DMS79 (cell line): ENCODE data around the gene NELFB.
"Not testable (repeated sequence)": the region's sequence is repeated elsewhere in the genome, so short reads cannot be mapped to it uniquely, and the experiment has no call there.

Experiments
- DNase-seq: peaks from one replicate; lab custom pipeline; 2025; lab: John Stamatoyannopoulos, UW

Gene NELFB

DNA sequence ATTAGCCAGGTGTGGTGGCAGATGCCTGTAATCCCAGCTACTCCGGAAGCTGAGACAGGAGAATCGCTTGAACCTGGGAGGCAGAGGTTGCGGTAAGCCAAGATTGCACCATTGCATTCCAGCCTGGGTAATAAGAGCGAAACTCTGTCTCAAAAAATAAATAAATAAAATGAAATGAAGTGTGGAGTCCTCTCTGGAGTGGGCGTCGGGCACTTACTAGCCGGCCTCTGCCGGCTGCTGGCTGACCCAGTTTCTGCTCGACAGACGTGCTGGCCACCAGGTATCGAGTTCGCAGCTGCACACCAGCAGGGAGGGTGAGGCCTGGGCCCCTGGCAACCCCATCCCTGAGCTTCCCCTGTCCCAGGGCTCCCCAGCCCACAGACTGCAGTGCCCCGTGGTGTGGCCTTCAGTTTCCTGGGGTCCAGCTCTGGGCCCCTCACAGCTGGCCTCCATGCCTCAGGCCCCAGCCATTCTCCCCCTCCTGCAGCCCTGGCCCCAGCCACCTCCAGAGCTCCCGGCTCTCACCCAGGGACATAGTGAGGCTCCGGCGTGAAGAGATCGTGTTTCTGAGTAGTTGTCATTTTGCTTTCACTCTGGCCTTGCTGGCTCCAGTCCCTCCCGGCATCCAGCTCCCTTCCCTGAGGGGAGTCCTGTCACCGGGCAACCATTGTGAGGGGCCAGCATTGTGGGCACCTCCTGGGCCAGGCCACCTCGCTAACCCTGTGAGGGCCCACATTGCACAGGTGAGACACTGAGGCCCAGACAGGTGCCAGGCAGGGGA is 7.8 kb upstream of the NELFB start:
- DNase-seq: peak; percentile 31

DNA sequence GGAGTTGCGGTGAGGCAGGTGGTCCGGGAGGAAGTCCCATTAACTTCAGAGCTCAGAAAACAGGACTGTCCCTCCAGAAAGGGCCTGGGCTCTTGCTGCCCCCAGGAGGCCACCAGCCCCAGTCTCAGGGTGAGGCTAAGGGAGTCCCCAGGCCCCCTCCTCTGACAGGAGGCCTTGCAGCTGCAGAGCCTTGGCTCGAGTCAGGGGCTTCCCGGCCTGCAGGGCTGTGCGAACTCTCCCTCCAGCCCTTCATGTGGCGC is 7.3 kb upstream of the NELFB start:
- DNase-seq: no peak

DNA sequence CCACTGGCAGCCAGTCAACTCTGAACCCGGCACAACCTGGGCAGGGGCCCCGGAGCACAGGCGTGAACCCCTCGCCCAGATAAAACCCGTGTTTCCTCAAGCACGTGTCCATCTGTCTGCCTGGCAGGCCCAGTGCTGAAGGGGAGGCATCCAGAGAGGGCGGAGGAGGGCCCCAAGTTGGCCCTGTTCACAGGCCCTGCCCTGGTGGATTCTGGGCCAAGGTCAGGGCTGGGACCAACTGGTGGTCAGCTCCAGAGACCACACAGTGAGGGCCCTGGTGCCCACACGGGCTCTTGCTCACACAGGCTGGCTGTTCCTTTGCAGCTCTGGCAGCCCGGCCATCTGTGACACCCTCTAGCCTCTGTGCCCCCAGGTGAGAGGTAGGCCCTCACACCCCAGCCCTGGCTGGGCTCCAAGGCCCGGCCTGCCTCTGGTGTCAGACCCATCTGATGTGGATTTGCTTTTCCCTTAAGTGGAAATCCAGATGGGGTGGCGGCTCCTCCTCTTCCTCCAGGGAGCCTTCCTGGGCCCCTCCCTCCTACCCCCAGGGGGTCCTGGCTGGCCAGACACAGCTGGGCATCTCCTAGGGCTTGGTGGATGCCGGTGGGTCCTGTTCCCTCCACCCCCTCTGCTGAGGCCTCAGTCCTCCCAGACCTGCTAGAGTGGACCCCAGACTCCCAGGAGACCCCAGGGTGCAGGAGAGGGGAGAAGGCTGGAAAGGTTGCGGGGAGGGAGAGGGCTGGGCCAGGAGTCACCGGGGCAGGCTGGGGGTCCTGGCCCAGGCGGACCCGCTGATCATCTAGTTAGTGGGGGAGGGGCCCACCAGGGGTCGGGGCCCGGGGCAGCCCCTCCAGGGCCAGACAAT is 4.6 kb upstream of the NELFB start:
- no peak for DNase-seq

DNA sequence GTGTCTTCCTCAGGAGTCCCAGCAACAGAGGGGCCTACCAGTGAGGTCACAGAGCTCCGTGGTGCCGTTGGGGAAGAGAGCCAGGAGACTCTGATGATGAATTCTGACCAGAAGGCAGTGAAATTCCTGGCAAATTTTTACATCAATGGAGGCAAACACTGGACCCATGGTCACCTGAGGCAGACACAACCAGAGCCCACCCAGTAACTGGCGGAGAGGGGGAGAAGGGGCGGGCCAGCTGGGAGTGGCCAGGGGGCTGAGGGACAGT is 4.0 kb upstream of the NELFB start, which contains the start of gene STPG3:
STPG3 (plus strand) TSS at position 93 of the 268 bp plus-strand sequence; CDS start at position 94, 1 bp downstream.
- DNase-seq: no peak

DNA sequence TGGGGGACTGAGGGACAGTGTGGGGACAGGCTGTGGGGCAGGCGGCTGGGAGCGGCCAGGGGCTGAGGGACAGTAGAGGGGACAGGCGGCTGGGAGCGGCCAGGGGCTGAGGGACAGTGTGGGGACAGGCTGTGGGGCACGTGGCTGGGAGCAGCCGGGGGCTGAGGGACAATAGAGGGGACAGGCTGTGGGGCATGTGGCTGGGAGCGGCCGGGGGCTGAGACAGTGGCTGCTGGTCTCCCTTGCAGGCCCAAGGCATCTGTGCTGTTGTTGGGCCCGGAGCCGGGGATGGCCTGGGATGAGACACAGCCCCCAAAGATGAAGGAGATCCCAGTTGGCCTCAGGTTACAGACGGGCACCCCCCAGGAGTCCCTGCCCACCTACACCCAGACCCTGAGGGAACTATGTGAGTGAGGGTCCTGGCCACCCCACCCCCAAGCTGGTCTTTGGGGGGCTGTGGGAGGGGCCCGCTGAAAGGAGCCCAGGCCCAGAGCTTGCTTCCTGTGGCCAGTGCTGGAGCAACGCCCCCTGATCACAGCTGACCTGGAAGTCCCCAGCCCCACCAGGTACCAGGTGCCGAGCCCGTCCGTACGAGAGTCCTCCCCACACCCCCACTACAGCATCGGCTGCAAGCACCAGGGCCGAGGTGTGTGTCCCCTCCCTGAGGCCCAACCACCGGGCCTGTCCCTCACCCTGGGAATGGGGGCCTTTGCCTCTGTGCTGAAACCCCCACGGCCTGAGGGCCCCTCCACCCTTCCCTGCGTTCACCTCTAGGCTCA is 3.4 kb upstream of the NELFB start:
- no peak for DNase-seq

GRCh38 chr9:137252555-137253506 is 2.3 kb upstream of the NELFB start:
- no peak for DNase-seq

DNA sequence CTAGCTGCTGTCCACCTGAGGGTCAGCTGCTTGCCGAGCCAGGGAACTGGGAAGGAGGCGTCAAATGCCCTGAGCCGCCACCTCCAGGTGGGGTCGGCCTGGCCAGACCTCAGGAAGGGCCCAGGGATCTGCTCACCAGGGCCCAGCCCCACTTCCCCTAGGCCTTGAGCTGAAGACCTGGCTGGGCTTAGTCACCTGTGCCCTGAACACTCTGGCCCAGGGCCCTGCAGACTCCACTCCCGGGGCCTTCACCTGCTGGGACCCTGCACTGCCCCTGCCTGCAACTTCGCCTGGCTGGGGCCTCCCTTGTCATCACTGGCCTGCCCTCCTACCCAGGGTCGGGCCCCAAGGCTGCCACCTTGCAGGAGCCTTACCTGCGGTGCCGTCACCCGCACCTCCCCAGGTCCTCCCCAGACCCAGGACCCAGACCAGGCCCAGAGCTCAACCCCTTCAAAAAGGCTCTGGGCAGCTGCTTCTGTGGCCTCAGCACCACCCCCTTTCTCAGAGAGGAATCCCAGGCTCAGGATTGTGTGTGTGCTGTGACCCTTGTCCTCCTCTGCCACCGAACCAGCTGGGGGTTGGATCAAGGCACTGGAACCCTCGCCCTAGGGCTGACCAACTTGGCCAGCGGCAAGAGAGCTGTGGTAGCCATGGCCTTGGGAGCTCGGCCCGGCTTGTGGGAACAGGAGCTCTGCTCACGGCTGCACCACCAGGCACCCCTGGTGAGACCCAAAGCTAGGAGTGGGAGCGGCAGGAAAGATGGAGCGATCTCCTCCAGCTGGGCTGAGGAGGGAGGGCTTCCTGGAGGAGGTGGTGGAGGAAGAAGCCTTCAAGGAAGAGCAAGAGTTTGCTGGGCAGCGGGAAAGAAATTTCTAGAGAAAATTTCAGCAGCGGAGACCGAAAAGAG is 1.2 kb upstream of the NELFB start:
- DNase-seq: no peak

- DNase-seq: peak; percentile 30
Observed at GRCh38 chr9:137255448-137256114, 454 bp downstream of the NELFB start.

DNA sequence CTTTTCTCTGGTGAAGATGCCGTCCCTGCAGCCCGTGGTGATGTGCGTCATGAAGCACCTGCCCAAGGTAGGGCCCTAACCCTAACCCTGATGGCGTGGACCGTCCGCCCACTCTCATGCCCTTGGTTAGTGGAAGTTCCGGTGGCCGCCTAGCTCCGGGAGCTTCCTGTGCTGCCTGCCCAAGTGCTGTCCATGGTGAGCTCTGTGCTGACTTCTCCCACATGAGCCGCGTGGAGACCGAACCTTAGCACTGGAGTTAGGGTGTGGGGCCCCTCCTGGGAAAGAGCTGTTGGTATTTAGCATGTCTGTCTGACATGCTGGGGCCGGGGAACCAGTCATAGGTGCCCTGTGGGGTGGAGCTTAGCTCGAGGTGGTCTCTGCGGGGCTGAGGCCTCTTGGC is 1.2 kb downstream of the NELFB start:
- no peak for DNase-seq

GRCh38 chr9:137256856-137257255 is 1.7 kb downstream of the NELFB start:
- DNase-seq: no peak

- DNase-seq: not testable (repeated sequence)
Observed at GRCh38 chr9:137262173-137262908, 7.2 kb downstream of the NELFB start.

GRCh38 chr9:137262909-137263285 is 7.8 kb downstream of the NELFB start:
- no peak for DNase-seq

DNA sequence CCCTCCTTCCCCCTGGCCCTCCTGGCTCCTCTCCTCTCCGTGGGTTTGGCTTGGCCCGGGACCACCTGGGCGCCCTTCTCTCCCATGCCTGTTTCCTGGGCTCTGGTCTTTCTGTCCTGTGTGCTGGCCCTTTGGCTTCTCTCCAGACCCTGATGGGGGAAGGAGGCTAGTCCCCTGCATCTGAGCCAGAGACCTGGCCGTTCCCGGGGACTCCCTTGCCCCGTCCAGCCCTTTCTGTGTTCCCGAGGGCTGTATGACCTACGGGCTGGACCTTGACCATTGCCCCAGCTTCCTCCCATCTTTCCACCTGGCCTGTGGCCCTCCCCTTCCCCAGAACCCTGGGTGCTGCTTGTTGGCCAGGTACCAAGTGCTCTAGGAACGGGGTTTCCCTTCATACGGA is 8.4 kb downstream of the NELFB start:
- no peak for DNase-seq

DNA sequence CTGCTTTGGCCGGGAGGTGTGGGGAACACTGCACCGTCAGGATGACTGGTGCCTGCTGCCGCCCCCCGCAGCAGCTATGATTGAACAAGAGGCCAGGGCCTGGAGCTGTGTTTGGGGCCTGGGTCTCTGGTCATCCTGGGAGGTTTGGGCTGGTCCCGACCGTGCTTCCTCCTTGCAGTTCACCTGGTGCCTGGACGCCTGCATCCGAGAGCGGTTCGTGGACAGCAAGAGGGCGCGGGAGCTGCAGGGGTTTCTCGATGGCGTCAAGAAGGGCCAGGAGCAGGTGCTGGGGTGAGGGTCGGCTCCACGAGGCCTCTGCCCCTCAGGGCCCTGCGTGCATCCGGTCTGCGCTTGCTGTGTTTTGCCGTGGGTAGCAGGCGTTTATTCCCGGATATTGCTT is 8.9 kb downstream of the NELFB start:
- no peak for DNase-seq

- DNase-seq: no peak
Observed at GRCh38 chr9:137265496-137266161, 10.5 kb downstream of the NELFB start.

- no peak for DNase-seq
Observed at GRCh38 chr9:137266162-137266527, 11.0 kb downstream of the NELFB start.

DNA sequence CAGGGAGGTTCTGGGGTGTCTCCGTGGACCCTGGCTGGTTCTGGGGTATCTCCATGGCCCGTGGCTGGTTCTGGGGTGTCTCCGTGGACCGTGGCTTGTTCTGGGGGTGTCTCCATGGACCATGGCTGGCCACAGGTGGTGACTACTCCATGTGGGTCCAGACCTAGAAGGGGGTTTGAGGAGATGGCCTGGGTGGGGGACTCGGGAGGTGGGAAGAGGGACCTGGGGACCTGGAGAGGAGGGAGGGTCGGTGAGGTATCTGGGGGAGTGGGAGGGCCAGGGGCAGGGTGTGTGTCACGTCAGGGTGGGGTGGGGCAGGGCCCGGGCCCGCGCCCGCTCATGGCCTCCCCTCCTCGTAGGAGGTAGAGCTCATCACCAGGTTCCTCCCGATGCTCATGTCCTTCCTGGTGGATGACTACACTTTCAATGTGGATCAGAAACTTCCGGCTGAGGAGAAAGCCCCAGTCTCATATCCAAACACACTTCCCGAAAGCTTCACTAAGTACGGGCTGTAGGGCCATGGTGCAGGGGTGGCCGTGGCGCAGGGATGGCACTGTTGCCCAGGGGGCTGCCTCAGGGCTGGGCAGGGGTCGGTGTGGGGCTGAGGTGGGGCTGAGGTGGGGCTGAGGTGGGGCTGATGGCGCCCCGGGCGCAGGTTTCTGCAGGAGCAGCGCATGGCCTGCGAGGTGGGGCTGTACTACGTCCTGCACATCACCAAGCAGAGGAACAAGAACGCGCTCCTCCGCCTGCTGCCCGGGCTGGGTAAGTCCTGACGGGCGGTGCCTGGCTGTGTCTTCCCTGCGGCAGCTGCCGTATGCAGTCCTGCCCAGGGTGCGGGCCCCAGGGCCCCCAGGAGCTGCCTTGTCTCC is 11.7 kb downstream of the NELFB start:
- no peak for DNase-seq

- no peak for DNase-seq
Observed at GRCh38 chr9:137267933-137268355, 12.8 kb downstream of the NELFB start.
